HG03460 (cell line): ENCODE data around the gene JAG2.

Experiments used
- ATAC-seq: cut with Tn5 transposase; IDR thresholded peaks from one replicate; pipeline ENCODE4 v1.9.1; 2021; ENCODE audit not compliant: unreplicated experiment

JAG2 gene

GRCh38 chr14:105151838-105152793 lies 16.5 kb downstream of the JAG2 start:
- no peak for ATAC-seq

- no peak for ATAC-seq
Measured at GRCh38 chr14:105151084-105151837, 17.3 kb downstream of the JAG2 start.

GRCh38 chr14:105150368-105151083 lies 18.1 kb downstream of the JAG2 start:
- no peak for ATAC-seq

- no peak for ATAC-seq
Measured at GRCh38 chr14:105150026-105150367, 18.6 kb downstream of the JAG2 start.

- no peak for ATAC-seq
Measured at GRCh38 chr14:105149146-105149781, 19.3 kb downstream of the JAG2 start.

GRCh38 chr14:105148604-105149145 lies 19.9 kb downstream of the JAG2 start:
- ATAC-seq: no peak

- ATAC-seq: no peak
Measured at GRCh38 chr14:105147671-105148603, 20.6 kb downstream of the JAG2 start.

GRCh38 chr14:105146976-105147635 lies 21.5 kb downstream of the JAG2 start:
- ATAC-seq: no peak

GRCh38 chr14:105146181-105146975 lies 22.2 kb downstream of the JAG2 start:
- no peak for ATAC-seq

- no peak for ATAC-seq
Measured at GRCh38 chr14:105145381-105146180, 23.0 kb downstream of the JAG2 start.

GRCh38 chr14:105144666-105145380 lies 23.8 kb downstream of the JAG2 start:
- ATAC-seq: no peak

GRCh38 chr14:105144026-105144665 lies 24.4 kb downstream of the JAG2 start:
- ATAC-seq: no peak

- ATAC-seq: no peak
Measured at GRCh38 chr14:105143451-105144025, 25.0 kb downstream of the JAG2 start.

- no peak for ATAC-seq
Measured at GRCh38 chr14:105142651-105143450, 25.7 kb downstream of the JAG2 start.
